Stimulated activated CD4-positive, alpha-beta T cell treated with anti-CD3 and anti-CD28 coated beads, TNF-alpha, amount 100 ng/mL, for 48 hours (primary cell): ENCODE measurements around the gene KIF21B.

Source experiments
- DNase-seq, 3 donors: peaks; one replicate each; pipeline ENCODE4 v3.0.0-alpha.2; 2020; ENCODE audit warnings: low read depth in 3 of 3

Gene KIF21B

GRCh38 chr1:201023517-201023902, at the start of gene KIF21B:
Gene KIF21B (minus strand): TSS chr1:201023714. CDS start chr1:201023383, 331 bp downstream.
- DNase-seq, result peak; percentile 75 to 88 (median 77)

- no peak for DNase-seq
Measured at GRCh38 chr1:201072922-201073321, 49.4 kb upstream of the KIF21B start.

GRCh38 chr1:201072149-201072548, 48.6 kb upstream of the KIF21B start:
- no peak for DNase-seq

- no peak for DNase-seq
Measured at GRCh38 chr1:201069636-201070035, 46.1 kb upstream of the KIF21B start.

GRCh38 chr1:201068976-201069375, 45.5 kb upstream of the KIF21B start:
- DNase-seq, result no peak

GRCh38 chr1:201066986-201067385, 43.5 kb upstream of the KIF21B start:
- no peak for DNase-seq

GRCh38 chr1:201065686-201066085, 42.2 kb upstream of the KIF21B start:
- DNase-seq, result no peak

- DNase-seq, result no peak
Measured at GRCh38 chr1:201064806-201065205, 41.3 kb upstream of the KIF21B start.

GRCh38 chr1:201063145-201063544, 39.6 kb upstream of the KIF21B start:
- DNase-seq, result no peak

GRCh38 chr1:201062511-201063091, 39.1 kb upstream of the KIF21B start:
- DNase-seq, result no peak

- DNase-seq, result no peak
Measured at GRCh38 chr1:201061886-201062285, 38.4 kb upstream of the KIF21B start.

GRCh38 chr1:201061049-201061448, 37.5 kb upstream of the KIF21B start:
- no peak for DNase-seq

GRCh38 chr1:201060586-201060985, 37.1 kb upstream of the KIF21B start:
- DNase-seq, result no peak

GRCh38 chr1:201059871-201060555, 36.5 kb upstream of the KIF21B start:
- DNase-seq, result no peak

GRCh38 chr1:201059401-201059800, 35.9 kb upstream of the KIF21B start:
- DNase-seq, result no peak

- no peak for DNase-seq
Measured at GRCh38 chr1:201054091-201054543, 30.6 kb upstream of the KIF21B start.

- DNase-seq, result no peak
Measured at GRCh38 chr1:201053155-201053860, 29.8 kb upstream of the KIF21B start.

- no peak for DNase-seq
Measured at GRCh38 chr1:201051399-201051798, 27.9 kb upstream of the KIF21B start.

- no peak for DNase-seq
Measured at GRCh38 chr1:201050515-201051277, 27.2 kb upstream of the KIF21B start.

- no peak for DNase-seq
Measured at GRCh38 chr1:201049248-201049831, 25.8 kb upstream of the KIF21B start.

GRCh38 chr1:201048521-201048920, 25.0 kb upstream of the KIF21B start:
- no peak for DNase-seq

- no peak for DNase-seq
Measured at GRCh38 chr1:201044119-201044518, 20.6 kb upstream of the KIF21B start.
